ENCODE data around the gene RPA3.

DNA sequence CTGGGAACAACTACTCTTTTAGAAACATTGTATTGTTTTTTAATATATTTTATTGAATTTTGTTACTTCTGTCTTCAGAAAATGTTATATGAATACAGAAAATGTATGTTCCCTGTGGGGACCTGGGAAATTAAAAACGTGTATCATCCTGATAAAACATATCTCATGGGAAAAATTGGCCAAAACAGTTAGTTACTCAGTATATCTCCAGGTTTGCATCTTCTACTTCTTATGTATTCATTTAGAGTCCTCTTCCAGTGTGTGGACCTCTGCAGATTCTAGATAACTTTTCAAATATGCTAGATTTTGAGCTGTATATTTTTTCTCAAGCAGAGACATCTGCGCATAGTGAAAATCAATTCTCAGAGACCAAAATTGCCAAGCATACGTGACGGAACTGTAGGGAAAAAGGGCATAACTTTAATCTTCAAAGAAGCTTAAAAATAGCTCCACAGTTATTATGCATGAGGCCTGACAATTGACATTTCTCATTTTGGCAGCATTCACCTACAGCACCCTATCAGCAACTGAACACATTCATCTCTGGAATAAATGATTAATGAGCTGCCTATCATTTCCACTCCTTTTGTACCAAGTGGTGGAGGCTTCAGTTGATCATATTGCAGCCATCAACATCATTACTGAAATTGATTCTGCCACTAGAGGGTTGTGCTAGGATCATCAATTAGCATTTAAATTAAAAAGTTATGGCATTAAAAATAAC lies 104.2 kb downstream of the RPA3 start:
- TF ChIP-seq CTCF (IDR thresholded peaks at IDR 0.05) (no peak), POLR2A (IDR thresholded peaks at IDR 0.05) (no peak)

Measured in prostate gland (tissue), 2 donors.